ENCODE results near the gene LIMK1.
A peak's percentile ranks its signal among the peaks of the same experiment; 100 is the strongest.
"Not testable (repeated sequence)": the region's sequence is repeated elsewhere in the genome, so short reads cannot be mapped to it uniquely, and the experiment has no call there.

LIMK1 gene

GRCh38 chr7:74044366-74045350 is 38.9 kb upstream of the LIMK1 start:
- Histone ChIP-seq H4K20me1 (no peaks in the 10 kb centered on the region), H3K4me1 (peaks cover 26% of the 10 kb centered on the region), H3K27ac (no peak overlapping the region), H3K27me3 (no peaks in the 10 kb centered on the region), H3K4me2 (peak overlapping the region; percentile 43), H3K9ac (no peak overlapping the region), H3K4me3 (no peak overlapping the region), H3K9me3 (no peaks in the 10 kb centered on the region; the same call in 1 of the 2 replicates), H3K36me3 (no peaks in the 10 kb centered on the region)
- TF ChIP-seq Cebpa-rat (IDR thresholded peaks at IDR 0.05), result no peak

- H4K20me1 ChIP-seq, H3K4me3 ChIP-seq, H3K27me3 ChIP-seq, H3K4me2 ChIP-seq, H3K27ac ChIP-seq, H3K36me3 ChIP-seq, H3K9ac ChIP-seq, H3K9me3 ChIP-seq: not testable (repeated sequence)
- H3K4me1 ChIP-seq, result peaks cover 29% of the 10 kb centered on the region
These were observed 37.0 kb upstream of the LIMK1 start for GRCh38 chr7:74046581-74046980.

GRCh38 chr7:74047804-74048380 is 35.7 kb upstream of the LIMK1 start:
- Histone ChIP-seq H4K20me1 (no peaks in the 10 kb centered on the region), H3K27ac (no peak overlapping the region), H3K9me3 (no peaks in the 10 kb centered on the region; the same call in 1 of the 2 replicates), H3K4me3 (no peak overlapping the region), H3K36me3 (no peaks in the 10 kb centered on the region), H3K4me2 (no peak overlapping the region), H3K4me1 (peaks cover 40% of the 10 kb centered on the region), H3K9ac (no peak overlapping the region), H3K27me3 (no peaks in the 10 kb centered on the region)
- TF ChIP-seq Cebpa-rat (IDR thresholded peaks at IDR 0.05), result no peak

GRCh38 chr7:74048999-74049599 is 34.5 kb upstream of the LIMK1 start:
- H3K27ac ChIP-seq, result no peak overlapping the region
- TF ChIP-seq Cebpa-rat (IDR thresholded peaks at IDR 0.05), result no peak
- no peaks in the 10 kb centered on the region; the same call in 1 of the 2 replicates for H3K9me3 ChIP-seq
- H3K4me2 ChIP-seq, result no peak overlapping the region
- H3K4me3 ChIP-seq, result no peak overlapping the region
- H4K20me1 ChIP-seq, result no peaks in the 10 kb centered on the region
- no peak overlapping the region for H3K9ac ChIP-seq
- peaks cover 36% of the 10 kb centered on the region for H3K4me1 ChIP-seq
- no peaks in the 10 kb centered on the region for H3K27me3 ChIP-seq
- H3K36me3 ChIP-seq, result no peaks in the 10 kb centered on the region

GRCh38 chr7:74049997-74050798 is 33.4 kb upstream of the LIMK1 start:
- no peak overlapping the region for H3K9ac ChIP-seq
- no peak for TF ChIP-seq Cebpa-rat (IDR thresholded peaks at IDR 0.05)
- no peak overlapping the region for H3K4me3 ChIP-seq
- H3K9me3 ChIP-seq, result no peaks in the 10 kb centered on the region; the same call in 1 of the 2 replicates
- H4K20me1 ChIP-seq, result no peaks in the 10 kb centered on the region
- H3K27ac ChIP-seq, result no peak overlapping the region
- H3K4me2 ChIP-seq, result no peak overlapping the region
- H3K4me1 ChIP-seq, result peaks cover 25% of the 10 kb centered on the region
- no peaks in the 10 kb centered on the region for H3K36me3 ChIP-seq
- H3K27me3 ChIP-seq, result no peaks in the 10 kb centered on the region

- Histone ChIP-seq H3K27me3 (no peaks in the 10 kb centered on the region), H3K9ac (no peak overlapping the region), H3K9me3 (no peaks in the 10 kb centered on the region; the same call in 1 of the 2 replicates), H3K4me1 (peaks cover 24% of the 10 kb centered on the region), H3K27ac (no peak overlapping the region), H3K4me2 (no peak overlapping the region), H4K20me1 (no peaks in the 10 kb centered on the region), H3K4me3 (no peak overlapping the region), H3K36me3 (no peaks in the 10 kb centered on the region)
- TF ChIP-seq Cebpa-rat (IDR thresholded peaks at IDR 0.05), result no peak
These were observed 32.4 kb upstream of the LIMK1 start for GRCh38 chr7:74051193-74051592.

GRCh38 chr7:74051629-74052410 is 31.8 kb upstream of the LIMK1 start:
- Histone ChIP-seq H4K20me1 (no peaks in the 10 kb centered on the region), H3K27ac (no peak overlapping the region), H3K4me3 (no peak overlapping the region), H3K4me1 (peaks cover 24% of the 10 kb centered on the region), H3K36me3 (no peaks in the 10 kb centered on the region), H3K9ac (no peak overlapping the region), H3K4me2 (peak overlapping the region; percentile 35), H3K9me3 (no peaks in the 10 kb centered on the region; the same call in 1 of the 2 replicates), H3K27me3 (no peaks in the 10 kb centered on the region)
- no peak for TF ChIP-seq Cebpa-rat (IDR thresholded peaks at IDR 0.05)

- Histone ChIP-seq H3K4me1 (peaks cover 27% of the 10 kb centered on the region), H4K20me1 (no peaks in the 10 kb centered on the region), H3K4me2 (no peak overlapping the region; the same call in 1 of the 2 replicates), H3K9ac (no peak overlapping the region), H3K4me3 (no peak overlapping the region), H3K9me3 (no peaks in the 10 kb centered on the region; the same call in 1 of the 2 replicates), H3K27me3 (no peaks in the 10 kb centered on the region), H3K36me3 (no peaks in the 10 kb centered on the region), H3K27ac (no peak overlapping the region)
- no peak for TF ChIP-seq Cebpa-rat (IDR thresholded peaks at IDR 0.05)
These were observed 31.0 kb upstream of the LIMK1 start for GRCh38 chr7:74052628-74053027.

Measured in BLaER1 (cell line).